ENCODE data around the gene TSPAN12. TPM values are rescaled to one million over a fixed set of nuclear protein-coding genes. Genes with fewer than 3 reads are reported as not detected.

Gene TSPAN12
- total and polyA plus RNA-seq, 2 of the 8 experiments (the other 6 are each of a cell fraction or from before 2014, with no cell fraction given): 6.1 to 17.9 TPM

DNA sequence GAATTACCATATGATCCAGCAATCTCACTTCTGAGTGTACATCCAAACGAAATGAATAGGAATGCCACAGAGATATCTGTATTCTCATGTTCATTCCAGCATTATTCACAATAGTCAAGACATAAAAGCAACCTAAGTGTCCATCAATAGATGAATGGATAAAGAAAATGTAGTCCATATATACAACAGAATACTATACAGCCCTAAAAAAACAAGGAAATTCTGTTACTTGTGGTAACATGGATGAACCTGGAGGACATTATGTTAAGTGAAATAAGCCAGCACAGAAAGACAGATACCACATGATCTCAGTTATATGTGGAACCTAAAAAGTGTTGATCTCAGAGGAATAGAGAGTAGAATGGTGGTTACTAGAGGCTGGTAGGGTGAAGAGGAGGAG lies 26.7 kb downstream of the TSPAN12 start:
- Histone ChIP-seq H3K79me1 (ENCODE audit: low read depth, low read length) (no peaks in the 10 kb centered on the region), H3K9ac (replicated peaks in 1 of 4; ENCODE audit: extremely low read depth in 1 of 4, low read depth in 3 of 4, low read length in 3 of 4) (no peak overlapping the region), H4K8ac (ENCODE audit: extremely low read depth, insufficient read depth, low read length) (no peak overlapping the region), H3K56ac (replicated peaks; ENCODE audit: insufficient read length, low read depth, low read length) (no peak overlapping the region), H4K5ac (ENCODE audit: insufficient read length, low read depth, low read length) (no peak overlapping the region), H3K4me3 (ENCODE audit: extremely low read depth in 1 of 4, insufficient read depth in 2 of 4, low read depth in 3 of 4, low read length in 4 of 4) (no peak overlapping the region), H4K91ac (replicated peaks; ENCODE audit: insufficient read length, low read length) (no peak overlapping the region), H2AFZ (ENCODE audit: low read length) (no peak overlapping the region), H3K4ac (replicated peaks; ENCODE audit: insufficient read length, low read depth, low read length) (no peak overlapping the region), H2BK5ac (ENCODE audit: low read depth, low read length) (no peak overlapping the region), H3K4me2 (ENCODE audit: insufficient read depth in 1 of 2, low read depth in 2 of 2, low read length in 2 of 2) (no peak overlapping the region), H3K4me1 (replicated peaks in 1 of 4; ENCODE audit: control insufficient read depth in 3 of 4, insufficient read depth in 4 of 4, low read length in 3 of 4) (peaks cover 0 to 9% (median 5%) of the 10 kb centered on the region in 4 experiments; a peak in 5 of 7 replicates), H3K27ac (ENCODE audit: low read depth, low read length) (no peak overlapping the region), H3K23ac (ENCODE audit: insufficient read length) (no peak overlapping the region), H3K79me2 (ENCODE audit: control insufficient read depth in 1 of 2, insufficient read depth in 2 of 2, low read length in 2 of 2) (no peaks in the 10 kb centered on the region), H2BK12ac (ENCODE audit: low read depth, low read length) (no peak overlapping the region), H3K27me3 (replicated peaks in 1 of 4; ENCODE audit: control insufficient read depth in 3 of 4, extremely low read depth in 1 of 4, insufficient read depth in 3 of 4, low read length in 3 of 4) (no peaks in the 10 kb centered on the region), H3K9me3 (ENCODE audit: insufficient read depth in 2 of 2, low read depth in 1 of 2, low read length in 1 of 2) (no peaks in the 10 kb centered on the region; a peak in 1 of 4 replicates), H3K23me2 (ENCODE audit: low read depth, low read length) (no peaks in the 10 kb centered on the region; the same call in 1 of the 2 replicates), H3K18ac (ENCODE audit: extremely low read depth, low read length) (no peak overlapping the region), H2BK120ac (replicated peaks; ENCODE audit: low read depth, low read length) (no peak overlapping the region), H2AK5ac (ENCODE audit: low read depth, low read length) (no peak overlapping the region), H3K14ac (ENCODE audit: insufficient read length) (no peak overlapping the region), H3K36me3 (ENCODE audit: control insufficient read depth in 2 of 4, insufficient read depth in 4 of 4, low read length in 3 of 4) (no peaks in the 10 kb centered on the region), H4K20me1 (replicated peaks in 1 of 2; ENCODE audit: control insufficient read depth in 1 of 2, insufficient read depth in 2 of 2, low read length in 2 of 2) (no peaks in the 10 kb centered on the region), H2BK15ac (ENCODE audit: low read length) (no peak overlapping the region), H2BK20ac (ENCODE audit: low read length) (no peak overlapping the region)
- FAIRE-seq (no peak), DNase-seq (ENCODE audit: low read depth in 1 of 2, low spot score in 2 of 2) (no peak)
- ChIA-PET POLR2A (ENCODE audit: partially characterized antibody) (no interaction called here), CTCF (ENCODE audit: partially characterized antibody) (no interaction called here)
- 84% methylated on average over 1 of the region's 1 CpG; no CpG with 5 or more reads in 1 of the 2 experiments for WGBS, 2 experiments (ENCODE audit: extremely low coverage in 1 of 2, insufficient coverage in 1 of 2, insufficient read length in 1 of 2, insufficient replicate concordance in 2 of 2, low coverage in 1 of 2, low lambda C conversion rate in 2 of 2, missing lambda C conversion rate in 1 of 2)
- TF ChIP-seq CBX5 (IDR thresholded peaks at IDR 0.05; ENCODE audit: low read depth, low read length) (no peak), KDM5A (IDR thresholded peaks at IDR 0.05; ENCODE audit: low read length) (no peak), TEAD4 (IDR thresholded peaks at IDR 0.05; ENCODE audit: low read depth, low read length) (no peak), CEBPB (IDR thresholded peaks at IDR 0.05; ENCODE audit: low read depth, low read length) (no peak), POU5F1 (IDR thresholded peaks at IDR 0.05; ENCODE audit: low read depth, low read length) (no peak), HDAC6 (IDR thresholded peaks at IDR 0.05; ENCODE audit: low read depth, low read length) (no peak), ASH2L (IDR thresholded peaks at IDR 0.05; ENCODE audit: low read length) (no peak), SAP30 (IDR thresholded peaks at IDR 0.05; ENCODE audit: insufficient read depth, insufficient replicate concordance, low read length) (no peak), RXRA (IDR thresholded peaks at IDR 0.05; ENCODE audit: insufficient read depth, low read depth, low read length) (no peak), SIRT6 (IDR thresholded peaks at IDR 0.05; ENCODE audit: low read length) (no peak), CTBP2 (IDR thresholded peaks at IDR 0.05; ENCODE audit: borderline replicate concordance, insufficient read depth, insufficient read length, low read length) (no peak), SP4 (IDR thresholded peaks at IDR 0.05; ENCODE audit: low read length) (no peak)
- TF ChIP-seq, protein P1, sequence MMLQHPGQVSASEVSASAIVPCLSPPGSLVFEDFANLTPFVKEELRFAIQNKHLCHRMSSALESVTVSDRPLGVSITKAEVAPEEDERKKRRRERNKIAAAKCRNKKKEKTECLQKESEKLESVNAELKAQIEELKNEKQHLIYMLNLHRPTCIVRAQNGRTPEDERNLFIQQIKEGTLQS (IDR thresholded peaks at IDR 0.05; ENCODE audit: insufficient read depth, low read depth, low read length): no peak
- TF ChIP-seq, protein P2, sequence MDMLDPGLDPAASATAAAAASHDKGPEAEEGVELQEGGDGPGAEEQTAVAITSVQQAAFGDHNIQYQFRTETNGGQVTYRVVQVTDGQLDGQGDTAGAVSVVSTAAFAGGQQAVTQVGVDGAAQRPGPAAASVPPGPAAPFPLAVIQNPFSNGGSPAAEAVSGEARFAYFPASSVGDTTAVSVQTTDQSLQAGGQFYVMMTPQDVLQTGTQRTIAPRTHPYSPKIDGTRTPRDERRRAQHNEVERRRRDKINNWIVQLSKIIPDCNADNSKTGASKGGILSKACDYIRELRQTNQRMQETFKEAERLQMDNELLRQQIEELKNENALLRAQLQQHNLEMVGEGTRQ (IDR thresholded peaks at IDR 0.05; ENCODE audit: low read length): no peak

Data from H1 (cell line).